ENCODE measurements around the gene RCAN2.

GRCh38 chr6:46175446-46175845 lies 315.8 kb downstream of the RCAN2 start:
- no peak for TF ChIP-seq CTCF (IDR thresholded peaks at IDR 0.05)
- TF ChIP-seq POLR2A (IDR thresholded peaks at IDR 0.05): no peak
